H9 (cell line): ENCODE data around the gene MYO10. TPM values are rescaled to one million over a fixed set of nuclear protein-coding genes. Genes with fewer than 3 reads are reported as not detected.

Source experiments
- DNase-seq: peaks from one replicate; pipeline ENCODE4 v3.0.0-alpha.2; 2017
- H2AFZ ChIP-seq: one replicate; pipeline ENCODE4 v1.6.1; 2013; ENCODE audit warnings: mild to moderate bottlenecking, low read length, control low read depth, moderate library complexity
- H2AK5ac ChIP-seq: 2 replicates; pipeline ENCODE4 v1.6.1; 2013; ENCODE audit warnings: low read length, control low read depth, mixed read lengths; ENCODE audit not compliant: insufficient read length
- H2BK120ac ChIP-seq: one replicate; pipeline ENCODE4 v1.6.1; 2013; ENCODE audit warnings: low read depth, mild to moderate bottlenecking, low read length, control low read depth, inconsistent platforms; ENCODE audit not compliant: poor library complexity, severe bottlenecking
- H2BK12ac ChIP-seq: 2 replicates; pipeline ENCODE4 v1.6.1; 2013; ENCODE audit warnings: low read length, control low read depth, mixed read lengths, low read depth; ENCODE audit not compliant: insufficient read length
- H2BK15ac ChIP-seq: 2 replicates; pipeline ENCODE4 v1.6.1; 2013; ENCODE audit warnings: low read depth, low read length, control low read depth
- H2BK20ac ChIP-seq: one replicate; pipeline ENCODE4 v1.6.1; 2013; ENCODE audit warnings: low read depth, mild to moderate bottlenecking, low read length, control low read depth, inconsistent platforms; ENCODE audit not compliant: poor library complexity, severe bottlenecking
- H2BK5ac ChIP-seq: 2 replicates; pipeline ENCODE4 v1.6.1; 2013; ENCODE audit warnings: low read length, control low read depth, mixed read lengths; ENCODE audit not compliant: insufficient read length
- H3K14ac ChIP-seq: 2 replicates; pipeline ENCODE4 v1.6.1; 2013; ENCODE audit warnings: low read length, control low read depth; ENCODE audit not compliant: insufficient read depth
- H3K18ac ChIP-seq: 2 replicates; pipeline ENCODE4 v1.6.1; 2013; ENCODE audit warnings: low read depth, mild to moderate bottlenecking, mixed read lengths, low read length, control low read depth; ENCODE audit not compliant: insufficient read length
- H3K23ac ChIP-seq: 2 replicates; pipeline ENCODE4 v1.6.1; 2013; ENCODE audit warnings: low read length, control low read depth, mixed read lengths, low read depth; ENCODE audit not compliant: insufficient read length
- H3K23me2 ChIP-seq: 2 replicates; pipeline ENCODE4 v1.6.1; 2013; ENCODE audit warnings: low read depth, mild to moderate bottlenecking, mixed read lengths, low read length, control low read depth; ENCODE audit not compliant: insufficient read length, poor library complexity, severe bottlenecking
- H3K27ac ChIP-seq: 2 replicates; pipeline ENCODE4 v1.5.1; 2013; ENCODE audit warnings: low read length, control low read depth, mixed read lengths, low read depth; ENCODE audit not compliant: insufficient read length
- H3K27me3 ChIP-seq: 2 replicates; pipeline ENCODE4 v1.6.1; 2013; ENCODE audit warnings: low read length, control low read depth, inconsistent platforms; ENCODE audit not compliant: insufficient read depth
- H3K4ac ChIP-seq: 2 replicates; pipeline ENCODE4 v1.6.1; 2013; ENCODE audit warnings: low read depth, mild to moderate bottlenecking, control low read depth, inconsistent platforms, low read length, moderate library complexity
- H3K4me1 ChIP-seq: 2 replicates; pipeline ENCODE4 v1.6.1; 2013; ENCODE audit warnings: low read length, control low read depth, inconsistent platforms; ENCODE audit not compliant: insufficient read depth
- H3K4me2 ChIP-seq: 2 replicates; pipeline ENCODE4 v1.6.1; 2013; ENCODE audit warnings: low read length, control low read depth, mixed read lengths; ENCODE audit not compliant: insufficient read length, insufficient read depth
- H3K56ac ChIP-seq: 2 replicates; pipeline ENCODE4 v1.6.1; 2013; ENCODE audit warnings: low read depth, mild to moderate bottlenecking, mixed read lengths, low read length, control low read depth; ENCODE audit not compliant: insufficient read length
- H3K79me1 ChIP-seq: 2 replicates; pipeline ENCODE4 v1.6.1; 2013; ENCODE audit warnings: low read depth, mild to moderate bottlenecking, moderate library complexity, low read length, control low read depth, inconsistent platforms; ENCODE audit not compliant: insufficient read depth, poor library complexity, severe bottlenecking
- H3K79me2 ChIP-seq: 2 replicates; pipeline ENCODE4 v1.6.1; 2013; ENCODE audit warnings: low read length, control low read depth, inconsistent platforms; ENCODE audit not compliant: insufficient read depth
- H3K9ac ChIP-seq: 2 replicates; pipeline ENCODE4 v1.6.1; 2013; ENCODE audit warnings: low read length, control low read depth, mixed read lengths; ENCODE audit not compliant: insufficient read length; ENCODE audit errors: extremely low read depth
- H3K9me3 ChIP-seq: one replicate; pipeline ENCODE4 v1.6.1; 2013; ENCODE audit warnings: low read depth, low read length, inconsistent platforms; ENCODE audit not compliant: control insufficient read depth
- H3T11ph ChIP-seq: one replicate; pipeline ENCODE4 v1.6.1; 2013; ENCODE audit warnings: mild to moderate bottlenecking, low read length, control low read depth, inconsistent platforms
- H4K20me1 ChIP-seq: one replicate; pipeline ENCODE4 v1.6.1; 2013; ENCODE audit not compliant: control insufficient read depth, insufficient read length, insufficient read depth
- H4K5ac ChIP-seq: 2 replicates; pipeline ENCODE4 v1.6.1; 2013; ENCODE audit warnings: low read depth, mild to moderate bottlenecking, mixed read lengths, low read length, control low read depth; ENCODE audit not compliant: insufficient read length
- H4K8ac ChIP-seq: replicated peaks from 2 replicates; pipeline ENCODE4 v1.6.1; 2013; ENCODE audit warnings: low read length, control low read depth, mixed read lengths, low read depth; ENCODE audit not compliant: insufficient read length
- H4K91ac ChIP-seq: 2 replicates; pipeline ENCODE4 v1.6.1; 2013; ENCODE audit warnings: low read depth, mild to moderate bottlenecking, moderate library complexity, mixed read lengths, low read length, control low read depth; ENCODE audit not compliant: insufficient read length
- H3K27ac Mint-ChIP-seq, 3 experiments: 2 replicates in 2 of 3; 3 replicates in 1 of 3; pipeline ENCODE4 v1.8.0; 2020 to 2021; ENCODE audit warnings: mixed read lengths in 3 of 3, mild to moderate bottlenecking in 1 of 3, moderate library complexity in 1 of 3
- H3K27me3 Mint-ChIP-seq: 2 replicates; pipeline ENCODE4 v1.8.0; 2021; ENCODE audit warnings: low read depth, mild to moderate bottlenecking, moderate library complexity, mixed read lengths
- H3K36me3 Mint-ChIP-seq, 3 experiments: 2 replicates in 2 of 3; 3 replicates in 1 of 3; pipeline ENCODE4 v1.8.0; 2020 to 2021; ENCODE audit warnings: low read depth in 3 of 3, mixed read lengths in 3 of 3; ENCODE audit not compliant: insufficient read depth in 1 of 3
- H3K4me1 Mint-ChIP-seq, 2 experiments: 2 replicates each; pipeline ENCODE4 v1.8.0; 2020; ENCODE audit warnings: mixed read lengths in 2 of 2
- H3K4me3 Mint-ChIP-seq, 2 experiments: 2 replicates in 1 of 2; 3 replicates in 1 of 2; pipeline ENCODE4 v1.8.0; 2020 to 2021; ENCODE audit warnings: mild to moderate bottlenecking in 2 of 2, mixed read lengths in 2 of 2, moderate library complexity in 1 of 2
- H3K9me3 Mint-ChIP-seq, 2 experiments: 2 replicates in 1 of 2; 3 replicates in 1 of 2; pipeline ENCODE4 v1.8.0; 2020; ENCODE audit warnings: mild to moderate bottlenecking in 2 of 2, mixed read lengths in 2 of 2, moderate library complexity in 1 of 2
- total RNA-seq: library from RNA; stranded (reverse); gene quantifications from 2 replicates; pipeline ENCODE4 v1.2.1, GENCODE V29; 2021
- TF ChIP-seq, protein P1 (sequence below): fragments of 200-600 bp; sonication (generic); conservative IDR thresholded peaks from 3 replicates; pipeline ENCODE4 v1.8.0; 2021; ENCODE audit warnings: antibody characterized with exemption, mild to moderate bottlenecking

The MYO10 gene
- total RNA-seq, 1 experiment from 2014 or later = 127 TPM

DNA sequence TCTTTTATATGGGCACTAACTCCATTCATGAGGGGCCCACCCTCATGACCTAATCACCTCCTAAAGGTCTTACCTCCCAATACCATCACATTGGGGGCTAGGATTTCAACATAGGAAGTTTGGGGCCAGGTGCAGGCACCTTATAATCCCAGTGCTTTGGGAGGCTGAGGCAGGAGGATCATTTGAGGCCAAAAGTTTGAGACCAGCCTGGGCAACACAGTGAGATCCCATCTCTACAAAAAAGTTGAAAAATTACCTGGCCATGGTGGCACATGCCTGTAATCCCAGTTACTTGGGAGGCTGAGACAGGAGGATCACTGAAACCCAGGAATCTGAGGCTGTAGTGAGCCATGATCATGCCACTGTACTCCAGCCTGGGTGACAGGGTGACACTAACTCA is 76.7 kb downstream of the MYO10 start:
- Histone ChIP-seq H2AFZ (no peak overlapping the region), H3K27ac (no peak overlapping the region), H2BK20ac (no peak overlapping the region), H3K79me1 (no peaks in the 10 kb centered on the region), H3K23me2 (no peaks in the 10 kb centered on the region), H3K4ac (no peak overlapping the region), H2BK15ac (no peak overlapping the region), H3T11ph (no peak overlapping the region), H3K23ac (no peak overlapping the region), H3K4me1 (peaks cover 17% of the 10 kb centered on the region), H2BK12ac (no peak overlapping the region), H3K14ac (no peak overlapping the region), H2BK120ac (no peak overlapping the region), H3K9me3 (no peaks in the 10 kb centered on the region), H3K27me3 (no peaks in the 10 kb centered on the region), H3K18ac (no peak overlapping the region), H3K56ac (no peak overlapping the region), H3K9ac (no peak overlapping the region), H4K8ac (no peak overlapping the region), H3K79me2 (no peaks in the 10 kb centered on the region), H3K4me2 (no peak overlapping the region), H4K20me1 (no peaks in the 10 kb centered on the region), H2BK5ac (no peak overlapping the region), H4K91ac (no peak overlapping the region), H4K5ac (no peak overlapping the region), H2AK5ac (no peak overlapping the region)
- no peak overlapping the region for H3K27ac Mint-ChIP-seq
- no peaks in the 10 kb centered on the region for H3K27me3 Mint-ChIP-seq
- H3K9me3 Mint-ChIP-seq = peaks cover 0 to 4% of the 10 kb centered on the region in 2 experiments; a peak in 2 of 5 replicates
- H3K4me3 Mint-ChIP-seq = no peak overlapping the region
- TF ChIP-seq, protein P1, sequence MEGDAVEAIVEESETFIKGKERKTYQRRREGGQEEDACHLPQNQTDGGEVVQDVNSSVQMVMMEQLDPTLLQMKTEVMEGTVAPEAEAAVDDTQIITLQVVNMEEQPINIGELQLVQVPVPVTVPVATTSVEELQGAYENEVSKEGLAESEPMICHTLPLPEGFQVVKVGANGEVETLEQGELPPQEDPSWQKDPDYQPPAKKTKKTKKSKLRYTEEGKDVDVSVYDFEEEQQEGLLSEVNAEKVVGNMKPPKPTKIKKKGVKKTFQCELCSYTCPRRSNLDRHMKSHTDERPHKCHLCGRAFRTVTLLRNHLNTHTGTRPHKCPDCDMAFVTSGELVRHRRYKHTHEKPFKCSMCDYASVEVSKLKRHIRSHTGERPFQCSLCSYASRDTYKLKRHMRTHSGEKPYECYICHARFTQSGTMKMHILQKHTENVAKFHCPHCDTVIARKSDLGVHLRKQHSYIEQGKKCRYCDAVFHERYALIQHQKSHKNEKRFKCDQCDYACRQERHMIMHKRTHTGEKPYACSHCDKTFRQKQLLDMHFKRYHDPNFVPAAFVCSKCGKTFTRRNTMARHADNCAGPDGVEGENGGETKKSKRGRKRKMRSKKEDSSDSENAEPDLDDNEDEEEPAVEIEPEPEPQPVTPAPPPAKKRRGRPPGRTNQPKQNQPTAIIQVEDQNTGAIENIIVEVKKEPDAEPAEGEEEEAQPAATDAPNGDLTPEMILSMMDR = no peak
- DNase-seq = no peak
- peaks cover 4 to 9% (median 6%) of the 10 kb centered on the region in 3 experiments for H3K36me3 Mint-ChIP-seq
- peaks cover 51 to 56% of the 10 kb centered on the region in 2 experiments for H3K4me1 Mint-ChIP-seq
